ENCODE data around the gene ZBTB20.

Gene ZBTB20

GRCh38 chr3:114351822-114352145 is 795.3 kb downstream of the ZBTB20 start:
- Histone ChIP-seq H2BK120ac (ENCODE audit: low read depth, low read length) (no peak overlapping the region), H2BK15ac (replicated peaks; ENCODE audit: low read depth) (no peak overlapping the region), H3K27me3 (ENCODE audit: insufficient read depth, low read length, poor library complexity) (no peaks in the 10 kb centered on the region), H4K5ac (ENCODE audit: low read length) (no peak overlapping the region), H3K4me1 (ENCODE audit: control insufficient read depth, low read depth, low read length) (no peaks in the 10 kb centered on the region), H4K8ac (ENCODE audit: low read depth, low read length) (no peak overlapping the region), H3K79me1 (ENCODE audit: low read length) (no peaks in the 10 kb centered on the region), H3K36me3 (ENCODE audit: control insufficient read depth, insufficient read depth, low read length) (no peaks in the 10 kb centered on the region), H3K9ac (ENCODE audit: low read length) (no peak overlapping the region), H3K4ac (ENCODE audit: low read depth, low read length) (no peak overlapping the region), H2BK5ac (ENCODE audit: low read length) (no peak overlapping the region), H3K56ac (ENCODE audit: low read length) (no peak overlapping the region), H3K23ac (ENCODE audit: low read length) (no peak overlapping the region), H3K79me2 (ENCODE audit: control insufficient read depth, insufficient read depth, low read length) (no peaks in the 10 kb centered on the region), H2AK5ac (ENCODE audit: low read length) (no peak overlapping the region), H3K4me2 (ENCODE audit: low read length) (no peak overlapping the region), H3K18ac (ENCODE audit: low read length) (no peak overlapping the region), H3K4me3 (ENCODE audit: low read length) (no peak overlapping the region), H3K27ac (ENCODE audit: low read depth, low read length) (no peak overlapping the region)
- WGBS (ENCODE audit: extremely low coverage, insufficient coverage, low lambda C conversion rate): no CpG with 5 or more reads among the region's 9 CpGs
- peak; percentile 31 for DNase-seq

- H3K4me1 ChIP-seq (ENCODE audit: control insufficient read depth, low read depth, low read length): no peaks in the 10 kb centered on the region
- H4K8ac ChIP-seq (ENCODE audit: low read depth, low read length): no peak overlapping the region
- no peak overlapping the region for H3K18ac ChIP-seq (ENCODE audit: low read length)
- no peak overlapping the region for H4K5ac ChIP-seq (ENCODE audit: low read length)
- no CpG with 5 or more reads among the region's 64 CpGs for WGBS (ENCODE audit: extremely low coverage, insufficient coverage, low lambda C conversion rate)
- no peak overlapping the region for H2BK120ac ChIP-seq (ENCODE audit: low read depth, low read length)
- H2BK5ac ChIP-seq (ENCODE audit: low read length): no peak overlapping the region
- DNase-seq: no peak
- no peak overlapping the region for H3K23ac ChIP-seq (ENCODE audit: low read length)
- H3K79me1 ChIP-seq (ENCODE audit: low read length): no peaks in the 10 kb centered on the region
- no peak overlapping the region for H3K4ac ChIP-seq (ENCODE audit: low read depth, low read length)
- H3K4me2 ChIP-seq (ENCODE audit: low read length): no peak overlapping the region
- no peak overlapping the region for H2BK15ac ChIP-seq (replicated peaks; ENCODE audit: low read depth)
- H3K4me3 ChIP-seq (ENCODE audit: low read length): no peak overlapping the region
- H3K36me3 ChIP-seq (ENCODE audit: control insufficient read depth, insufficient read depth, low read length): no peaks in the 10 kb centered on the region
- no peak overlapping the region for H3K56ac ChIP-seq (ENCODE audit: low read length)
- H3K27me3 ChIP-seq (ENCODE audit: insufficient read depth, low read length, poor library complexity): no peaks in the 10 kb centered on the region
- no peak overlapping the region for H3K9ac ChIP-seq (ENCODE audit: low read length)
- no peak overlapping the region for H3K27ac ChIP-seq (ENCODE audit: low read depth, low read length)
- no peak overlapping the region for H2AK5ac ChIP-seq (ENCODE audit: low read length)
- no peaks in the 10 kb centered on the region for H3K79me2 ChIP-seq (ENCODE audit: control insufficient read depth, insufficient read depth, low read length)
Measured at GRCh38 chr3:114351123-114351821, 795.8 kb downstream of the ZBTB20 start.

- Histone ChIP-seq H3K56ac (ENCODE audit: low read length) (no peak overlapping the region), H2BK120ac (ENCODE audit: low read depth, low read length) (no peak overlapping the region), H3K4me1 (ENCODE audit: control insufficient read depth, low read depth, low read length) (no peaks in the 10 kb centered on the region), H3K9ac (ENCODE audit: low read length) (no peak overlapping the region), H4K5ac (ENCODE audit: low read length) (no peak overlapping the region), H3K18ac (ENCODE audit: low read length) (no peak overlapping the region), H3K27ac (ENCODE audit: low read depth, low read length) (no peak overlapping the region), H3K4me2 (ENCODE audit: low read length) (no peak overlapping the region), H3K27me3 (ENCODE audit: insufficient read depth, low read length, poor library complexity) (no peaks in the 10 kb centered on the region), H3K79me1 (ENCODE audit: low read length) (no peaks in the 10 kb centered on the region), H2BK5ac (ENCODE audit: low read length) (no peak overlapping the region), H3K79me2 (ENCODE audit: control insufficient read depth, insufficient read depth, low read length) (no peaks in the 10 kb centered on the region), H3K4me3 (ENCODE audit: low read length) (no peak overlapping the region), H4K8ac (ENCODE audit: low read depth, low read length) (no peak overlapping the region), H2AK5ac (ENCODE audit: low read length) (no peak overlapping the region), H3K36me3 (ENCODE audit: control insufficient read depth, insufficient read depth, low read length) (no peaks in the 10 kb centered on the region), H2BK15ac (replicated peaks; ENCODE audit: low read depth) (no peak overlapping the region), H3K23ac (ENCODE audit: low read length) (no peak overlapping the region), H3K4ac (ENCODE audit: low read depth, low read length) (no peak overlapping the region)
- no peak for DNase-seq
- no CpG with 5 or more reads among the region's 24 CpGs for WGBS (ENCODE audit: extremely low coverage, insufficient coverage, low lambda C conversion rate)
Measured at GRCh38 chr3:114350690-114351089, 796.4 kb downstream of the ZBTB20 start.

GRCh38 chr3:114350271-114350670 is 796.8 kb downstream of the ZBTB20 start:
- no peaks in the 10 kb centered on the region for H3K79me1 ChIP-seq (ENCODE audit: low read length)
- no CpG with 5 or more reads among the region's 12 CpGs for WGBS (ENCODE audit: extremely low coverage, insufficient coverage, low lambda C conversion rate)
- no peak overlapping the region for H3K4ac ChIP-seq (ENCODE audit: low read depth, low read length)

GRCh38 chr3:114344492-114344891 is 802.6 kb downstream of the ZBTB20 start:
- no peaks in the 10 kb centered on the region for H3K27me3 ChIP-seq (ENCODE audit: insufficient read depth, low read length, poor library complexity)
- no peak overlapping the region for H3K27ac ChIP-seq (ENCODE audit: low read depth, low read length)
- H4K8ac ChIP-seq (ENCODE audit: low read depth, low read length): no peak overlapping the region
- no CpG with 5 or more reads among the region's 1 CpG for WGBS (ENCODE audit: extremely low coverage, insufficient coverage, low lambda C conversion rate)
- H3K4ac ChIP-seq (ENCODE audit: low read depth, low read length): no peak overlapping the region
- no peak overlapping the region for H3K23ac ChIP-seq (ENCODE audit: low read length)
- no peak overlapping the region for H3K4me3 ChIP-seq (ENCODE audit: low read length)
- no peak overlapping the region for H3K4me2 ChIP-seq (ENCODE audit: low read length)
- DNase-seq: no peak
- H3K36me3 ChIP-seq (ENCODE audit: control insufficient read depth, insufficient read depth, low read length): no peaks in the 10 kb centered on the region
- H2AK5ac ChIP-seq (ENCODE audit: low read length): no peak overlapping the region
- no peak overlapping the region for H3K9ac ChIP-seq (ENCODE audit: low read length)
- no peak overlapping the region for H3K56ac ChIP-seq (ENCODE audit: low read length)
- H2BK15ac ChIP-seq (replicated peaks; ENCODE audit: low read depth): no peak overlapping the region
- H3K79me1 ChIP-seq (ENCODE audit: low read length): no peaks in the 10 kb centered on the region
- H2BK5ac ChIP-seq (ENCODE audit: low read length): no peak overlapping the region
- no peak overlapping the region for H2BK120ac ChIP-seq (ENCODE audit: low read depth, low read length)
- H3K79me2 ChIP-seq (ENCODE audit: control insufficient read depth, insufficient read depth, low read length): no peaks in the 10 kb centered on the region
- no peaks in the 10 kb centered on the region for H3K4me1 ChIP-seq (ENCODE audit: control insufficient read depth, low read depth, low read length)
- H3K18ac ChIP-seq (ENCODE audit: low read length): no peak overlapping the region
- H4K5ac ChIP-seq (ENCODE audit: low read length): no peak overlapping the region

More at GRCh38 chr3:114350271-114350670, 796.8 kb downstream of the ZBTB20 start:
- no peaks in the 10 kb centered on the region for H3K79me2 ChIP-seq (ENCODE audit: control insufficient read depth, insufficient read depth, low read length)
- H2AK5ac ChIP-seq (ENCODE audit: low read length): no peak overlapping the region
- H3K9ac ChIP-seq (ENCODE audit: low read length): no peak overlapping the region
- H3K27me3 ChIP-seq (ENCODE audit: insufficient read depth, low read length, poor library complexity): no peaks in the 10 kb centered on the region
- H2BK5ac ChIP-seq (ENCODE audit: low read length): no peak overlapping the region
- no peaks in the 10 kb centered on the region for H3K4me1 ChIP-seq (ENCODE audit: control insufficient read depth, low read depth, low read length)
- H4K5ac ChIP-seq (ENCODE audit: low read length): no peak overlapping the region
- no peak overlapping the region for H3K56ac ChIP-seq (ENCODE audit: low read length)
- no peak overlapping the region for H3K4me3 ChIP-seq (ENCODE audit: low read length)
- no peak overlapping the region for H4K8ac ChIP-seq (ENCODE audit: low read depth, low read length)
- no peaks in the 10 kb centered on the region for H3K36me3 ChIP-seq (ENCODE audit: control insufficient read depth, insufficient read depth, low read length)
- no peak overlapping the region for H3K23ac ChIP-seq (ENCODE audit: low read length)
- no peak for DNase-seq
- H2BK120ac ChIP-seq (ENCODE audit: low read depth, low read length): no peak overlapping the region
- H3K4me2 ChIP-seq (ENCODE audit: low read length): no peak overlapping the region
- no peak overlapping the region for H3K27ac ChIP-seq (ENCODE audit: low read depth, low read length)
- H3K18ac ChIP-seq (ENCODE audit: low read length): no peak overlapping the region
- H2BK15ac ChIP-seq (replicated peaks; ENCODE audit: low read depth): no peak overlapping the region
